ENCODE measurements around the gene MCUR1. TPM values are rescaled to one million over a fixed set of nuclear protein-coding genes. Genes with fewer than 3 reads are reported as not detected.
"Not testable (repeated sequence)": the region's sequence is repeated elsewhere in the genome, so short reads cannot be mapped to it uniquely, and the experiment has no call there.

The MCUR1 gene, protein sequence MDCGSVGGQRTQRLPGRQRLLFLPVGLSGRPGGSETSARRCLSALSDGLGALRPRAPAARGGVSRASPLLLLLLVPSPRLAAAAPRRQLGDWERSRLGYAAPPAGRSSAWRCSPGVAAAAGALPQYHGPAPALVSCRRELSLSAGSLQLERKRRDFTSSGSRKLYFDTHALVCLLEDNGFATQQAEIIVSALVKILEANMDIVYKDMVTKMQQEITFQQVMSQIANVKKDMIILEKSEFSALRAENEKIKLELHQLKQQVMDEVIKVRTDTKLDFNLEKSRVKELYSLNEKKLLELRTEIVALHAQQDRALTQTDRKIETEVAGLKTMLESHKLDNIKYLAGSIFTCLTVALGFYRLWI
- 10 to 100 TPM; 34.8 to 38.0 TPM for total RNA-seq

DNA sequence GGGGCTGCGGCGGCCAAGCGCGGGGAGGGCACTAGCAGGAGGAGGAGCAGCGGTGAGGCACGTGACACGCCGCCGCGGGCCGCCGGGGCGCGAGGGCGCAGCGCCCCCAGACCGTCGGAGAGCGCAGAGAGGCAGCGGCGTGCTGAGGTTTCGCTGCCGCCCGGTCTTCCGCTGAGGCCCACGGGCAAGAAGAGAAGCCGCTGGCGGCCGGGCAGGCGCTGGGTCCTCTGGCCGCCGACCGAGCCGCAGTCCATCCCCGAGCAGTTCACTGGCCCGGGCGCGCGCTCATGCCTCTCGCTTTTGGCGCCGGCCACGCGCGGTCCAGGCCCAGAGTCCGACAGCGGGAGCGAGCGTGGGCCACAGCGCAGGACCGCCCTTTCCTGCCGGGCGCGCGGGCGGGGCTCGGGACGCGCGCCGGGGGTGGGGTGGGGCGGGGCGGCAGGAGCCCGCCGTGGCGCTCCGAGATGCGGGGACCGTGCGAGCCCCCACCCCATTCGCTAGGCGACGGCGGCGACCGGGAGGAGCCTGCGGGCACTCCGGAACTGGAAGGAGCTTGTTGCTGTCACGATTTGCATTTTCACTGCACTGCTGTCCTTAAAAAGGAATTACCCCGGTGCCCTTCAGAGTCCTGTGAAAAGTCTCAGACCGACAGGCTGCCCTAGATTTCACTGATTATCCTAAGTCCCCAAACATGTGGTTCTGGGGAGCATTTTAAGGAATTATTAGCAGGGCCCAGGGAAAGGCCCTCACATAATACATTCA is at the start of gene MCUR1:
Gene MCUR1, minus strand, starts transcription at position 382 of the 762 bp plus-strand sequence. Its CDS starts 128 bp downstream, at position 254.
- Mint-ChIP-seq H3K9me3 (no peaks in the 10 kb centered on the region), H3K27me3 (peaks cover 3% of the 10 kb centered on the region), H3K27ac (peak within 1 kb of the TSS; percentile 86), H3K4me1 (ENCODE audit: low read depth) (peaks cover 28% of the 10 kb centered on the region), H3K4me3 (peak within 1 kb of the TSS; percentile 86), H3K36me3 (ENCODE audit: low read depth) (no peaks in the 10 kb centered on the region)
- TF ChIP-seq, protein P1, sequence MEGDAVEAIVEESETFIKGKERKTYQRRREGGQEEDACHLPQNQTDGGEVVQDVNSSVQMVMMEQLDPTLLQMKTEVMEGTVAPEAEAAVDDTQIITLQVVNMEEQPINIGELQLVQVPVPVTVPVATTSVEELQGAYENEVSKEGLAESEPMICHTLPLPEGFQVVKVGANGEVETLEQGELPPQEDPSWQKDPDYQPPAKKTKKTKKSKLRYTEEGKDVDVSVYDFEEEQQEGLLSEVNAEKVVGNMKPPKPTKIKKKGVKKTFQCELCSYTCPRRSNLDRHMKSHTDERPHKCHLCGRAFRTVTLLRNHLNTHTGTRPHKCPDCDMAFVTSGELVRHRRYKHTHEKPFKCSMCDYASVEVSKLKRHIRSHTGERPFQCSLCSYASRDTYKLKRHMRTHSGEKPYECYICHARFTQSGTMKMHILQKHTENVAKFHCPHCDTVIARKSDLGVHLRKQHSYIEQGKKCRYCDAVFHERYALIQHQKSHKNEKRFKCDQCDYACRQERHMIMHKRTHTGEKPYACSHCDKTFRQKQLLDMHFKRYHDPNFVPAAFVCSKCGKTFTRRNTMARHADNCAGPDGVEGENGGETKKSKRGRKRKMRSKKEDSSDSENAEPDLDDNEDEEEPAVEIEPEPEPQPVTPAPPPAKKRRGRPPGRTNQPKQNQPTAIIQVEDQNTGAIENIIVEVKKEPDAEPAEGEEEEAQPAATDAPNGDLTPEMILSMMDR (IDR thresholded peaks at IDR 0.05): no peak
- ATAC-seq (peak; percentile 89), DNase-seq (peak; percentile 87)
- ChIA-PET CTCF (interaction anchor here (1.1 to 5.9 kb wide), 3 partner anchors 20 to 253 kb away, joined by 3 to 43 read pairs (median 5); no protein-coding TSS in a partner anchor), POLR2A (interaction anchor here (0.9 to 1.7 kb wide), 4 partner anchors 10 to 260 kb away, joined by 3 read pairs; no protein-coding TSS in a partner anchor)
- intact Hi-C loops (cut with micrococcal nuclease): no loop called here

DNA sequence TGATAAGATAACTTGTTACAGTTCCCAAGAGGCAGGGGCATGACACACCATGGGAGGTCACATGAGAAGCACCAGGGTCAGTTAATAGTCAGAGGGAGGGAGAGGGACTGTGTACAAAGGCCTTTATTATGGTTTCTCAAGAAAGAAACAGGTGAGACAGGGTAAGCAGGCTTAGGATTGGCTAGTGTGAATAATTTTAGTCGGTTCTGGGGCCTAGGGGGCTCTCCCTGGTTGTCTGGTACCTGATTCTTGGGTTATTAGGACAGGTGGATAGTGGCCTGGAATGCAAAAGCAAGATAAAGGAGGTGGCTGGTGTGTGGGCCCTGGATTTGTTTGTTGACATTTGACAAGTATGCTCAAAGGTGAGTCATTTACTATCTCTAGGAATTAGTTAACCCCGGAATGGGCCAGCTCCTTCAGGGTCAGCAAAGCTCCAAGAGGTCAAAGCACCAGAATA is 49.4 kb upstream of the MCUR1 start:
- no peaks in the 10 kb centered on the region for H3K9me3 Mint-ChIP-seq
- no peak for ATAC-seq
- H3K4me3 Mint-ChIP-seq: no peak overlapping the region
- H3K27ac Mint-ChIP-seq: no peak overlapping the region
- TF ChIP-seq, protein P1 (IDR thresholded peaks at IDR 0.05): no peak
- ChIA-PET CTCF (no interaction called here), POLR2A (interaction anchor here (0.6 kb wide), 1 partner anchor 22 kb away, joined by 3 read pairs; no protein-coding TSS in a partner anchor)
- H3K36me3 Mint-ChIP-seq (ENCODE audit: low read depth): no peaks in the 10 kb centered on the region
- no peak for DNase-seq
- H3K4me1 Mint-ChIP-seq (ENCODE audit: low read depth): no peaks in the 10 kb centered on the region
- peaks cover 26% of the 10 kb centered on the region for H3K27me3 Mint-ChIP-seq
- intact Hi-C loops (cut with micrococcal nuclease): no loop called here

DNA sequence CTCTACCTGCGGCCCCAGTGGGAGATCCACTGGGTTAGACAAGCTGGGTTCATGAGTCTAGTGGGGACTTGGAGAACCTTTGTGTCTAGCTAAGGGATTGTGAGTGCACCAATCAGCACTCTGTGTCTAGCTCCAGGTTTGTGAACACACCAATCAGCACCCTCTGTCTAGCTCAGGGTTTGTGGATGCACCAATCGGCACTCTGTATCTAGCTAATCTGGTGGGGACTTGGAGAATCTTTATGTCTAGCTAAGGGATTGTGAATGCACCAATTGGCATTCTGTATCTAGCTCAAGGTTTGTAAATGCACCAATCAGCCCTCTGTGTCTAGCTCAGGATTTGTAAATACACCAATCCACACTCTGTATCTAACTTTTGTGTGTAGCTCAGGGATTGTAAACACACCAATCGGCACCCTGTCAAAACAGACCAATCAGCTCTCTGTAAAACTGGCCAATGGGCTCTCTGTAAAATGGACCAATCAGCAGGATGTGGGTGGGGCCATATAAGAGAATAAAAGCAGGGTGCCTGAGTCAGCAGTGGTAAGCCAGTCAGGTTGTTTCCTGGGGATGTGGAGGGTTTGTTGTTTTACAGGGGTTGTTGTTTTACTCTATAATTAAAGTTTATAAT is 46.3 kb upstream of the MCUR1 start:
- H3K36me3 Mint-ChIP-seq (ENCODE audit: low read depth); intact Hi-C loops (cut with micrococcal nuclease); H3K4me1 Mint-ChIP-seq (ENCODE audit: low read depth); POLR2A ChIA-PET; H3K27ac Mint-ChIP-seq; H3K4me3 Mint-ChIP-seq; H3K9me3 Mint-ChIP-seq: not testable (repeated sequence)
- H3K27me3 Mint-ChIP-seq: peaks cover 31% of the 10 kb centered on the region
- peak; percentile 9 for DNase-seq
- ATAC-seq: peak; percentile 24
- CTCF ChIA-PET: interaction anchor here (0.8 to 1.5 kb wide), 2 partner anchors 9 to 13 kb away, joined by 5 read pairs; no protein-coding TSS in a partner anchor

DNA sequence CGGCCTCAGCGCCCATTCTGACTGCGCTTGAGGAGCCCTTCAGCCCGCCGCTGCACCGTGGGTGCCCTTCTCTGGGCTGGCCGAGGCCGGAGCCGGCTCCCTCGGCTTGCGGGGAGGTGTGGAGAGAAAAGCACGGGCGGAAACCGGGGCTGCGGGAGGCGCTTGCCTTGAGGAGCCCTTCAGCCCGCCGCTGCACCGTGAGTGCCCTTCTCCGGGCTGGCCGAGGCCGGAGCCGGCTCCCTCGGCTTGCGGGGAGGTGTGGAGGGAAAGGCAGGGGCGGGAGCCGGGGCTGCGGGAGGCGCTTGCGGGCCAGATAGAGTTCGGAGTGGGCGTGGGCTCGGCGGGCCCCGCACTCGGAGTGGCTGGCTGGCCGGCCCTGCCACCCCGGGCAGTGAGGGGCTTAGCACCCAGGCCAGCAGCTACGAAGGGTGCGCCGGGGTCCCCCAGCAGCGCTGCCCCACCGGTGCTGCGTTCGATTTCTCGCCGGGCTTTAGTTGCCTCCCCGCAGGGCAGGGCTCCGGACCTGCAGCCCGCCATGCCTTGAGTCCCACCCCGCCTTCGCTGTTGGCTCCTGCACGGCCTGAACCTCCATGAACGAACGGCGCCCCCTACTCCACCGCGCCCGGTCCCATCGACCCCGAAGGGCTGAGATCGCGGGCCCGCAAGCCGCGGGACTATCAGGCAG is 45.7 kb upstream of the MCUR1 start:
- H3K4me3 Mint-ChIP-seq: no peak overlapping the region

More for the DNA sequence above, 45.7 kb upstream of the MCUR1 start:
- DNase-seq: no peak
- Mint-ChIP-seq H3K9me3 (no peaks in the 10 kb centered on the region), H3K27me3 (peaks cover 30% of the 10 kb centered on the region), H3K36me3 (ENCODE audit: low read depth) (no peaks in the 10 kb centered on the region), H3K27ac (no peak overlapping the region), H3K4me1 (ENCODE audit: low read depth) (no peaks in the 10 kb centered on the region)
- CTCF ChIA-PET: interaction anchor here (4.2 kb wide), 1 partner anchor 14 kb away, joined by 13 read pairs; no protein-coding TSS in a partner anchor
- ATAC-seq: no peak
- intact Hi-C loops (cut with micrococcal nuclease): no loop called here
- TF ChIP-seq, protein P1 (IDR thresholded peaks at IDR 0.05): no peak
- POLR2A ChIA-PET: no interaction called here

All from activated CD8-positive, alpha-beta T cell treated with anti-CD3 and anti-CD28 coated beads for 36 hours (primary cell).